Effector memory CD4-positive, alpha-beta T cell (primary cell): ENCODE results near the gene BAG2.

Experiments used
- DNase-seq, 3 donors: peaks; one replicate each; pipeline ENCODE4 v3.0.0-alpha.2; 2020
- H3K27ac ChIP-seq: 2 replicates; pipeline ENCODE4 v1.7.0; 2013; ENCODE audit warnings: mild to moderate bottlenecking, low read length, moderate library complexity; ENCODE audit not compliant: insufficient read depth, poor library complexity, severe bottlenecking
- H3K27me3 ChIP-seq: replicated peaks from 2 replicates; pipeline ENCODE4 v1.7.0; 2013; ENCODE audit warnings: mild to moderate bottlenecking, low read length; ENCODE audit not compliant: insufficient read depth, control insufficient read depth, poor library complexity, severe bottlenecking
- H3K36me3 ChIP-seq: 2 replicates; pipeline ENCODE4 v1.7.0; 2013; ENCODE audit warnings: mild to moderate bottlenecking, low read length, moderate library complexity; ENCODE audit not compliant: control insufficient read depth, insufficient read depth
- H3K4me1 ChIP-seq: 2 replicates; pipeline ENCODE4 v1.7.0; 2013; ENCODE audit warnings: low read length, mild to moderate bottlenecking; ENCODE audit not compliant: control insufficient read depth, insufficient read depth, poor library complexity, severe bottlenecking
- H3K4me3 ChIP-seq: 2 replicates; pipeline ENCODE4 v1.7.0; 2013; ENCODE audit warnings: low read length, low read depth, mild to moderate bottlenecking; ENCODE audit not compliant: insufficient read depth, poor library complexity, severe bottlenecking
- H3K9me3 ChIP-seq: 2 replicates; pipeline ENCODE4 v1.7.0; 2013; ENCODE audit warnings: mild to moderate bottlenecking, low read length, moderate library complexity; ENCODE audit not compliant: control insufficient read depth

BAG2 gene

GRCh38 chr6:57173886-57174510, 1.9 kb downstream of the BAG2 start:
- no peaks in the 10 kb centered on the region for H3K36me3 ChIP-seq
- H3K9me3 ChIP-seq: no peaks in the 10 kb centered on the region
- no peak overlapping the region for H3K4me3 ChIP-seq
- H3K27ac ChIP-seq: no peak overlapping the region
- no peaks in the 10 kb centered on the region for H3K27me3 ChIP-seq
- H3K4me1 ChIP-seq: peaks cover 5% of the 10 kb centered on the region
- DNase-seq: no peak

- Histone ChIP-seq H3K27me3 (no peaks in the 10 kb centered on the region), H3K4me3 (no peak overlapping the region), H3K4me1 (peaks cover 5% of the 10 kb centered on the region), H3K36me3 (no peaks in the 10 kb centered on the region), H3K27ac (no peak overlapping the region), H3K9me3 (no peaks in the 10 kb centered on the region)
- DNase-seq: no peak
Observed at GRCh38 chr6:57174511-57174907, 2.4 kb downstream of the BAG2 start.

GRCh38 chr6:57177545-57178265, 5.6 kb downstream of the BAG2 start:
- no peak overlapping the region for H3K27ac ChIP-seq
- H3K9me3 ChIP-seq: no peaks in the 10 kb centered on the region
- H3K4me1 ChIP-seq: peaks cover 5% of the 10 kb centered on the region
- no peaks in the 10 kb centered on the region for H3K27me3 ChIP-seq
- no peak for DNase-seq
- H3K36me3 ChIP-seq: peaks cover 4% of the 10 kb centered on the region
- no peak overlapping the region for H3K4me3 ChIP-seq

DNA sequence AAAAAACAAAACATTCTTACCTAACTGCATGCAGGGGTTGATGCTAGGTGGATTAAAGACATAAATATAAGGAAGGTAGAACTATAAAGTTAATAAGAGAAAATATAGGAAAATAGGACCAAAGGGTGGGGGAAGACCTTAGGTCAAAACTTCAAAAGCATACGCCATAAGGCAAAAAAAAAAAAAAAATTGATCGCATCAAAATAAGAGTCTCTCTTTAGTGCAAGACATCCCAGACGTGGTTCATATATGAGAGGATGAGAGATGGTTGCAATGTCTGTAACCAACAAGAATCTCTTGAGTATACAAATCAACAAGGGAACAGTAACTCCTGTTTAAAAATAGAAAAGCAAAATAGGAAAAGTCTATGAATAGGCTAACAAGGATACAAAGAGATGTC, 8.5 kb downstream of the BAG2 start:
- Histone ChIP-seq H3K4me3 (no peak overlapping the region), H3K27ac (no peak overlapping the region), H3K4me1 (no peaks in the 10 kb centered on the region), H3K9me3 (no peaks in the 10 kb centered on the region), H3K27me3 (no peaks in the 10 kb centered on the region), H3K36me3 (peaks cover 4% of the 10 kb centered on the region)
- DNase-seq: no peak

- H3K27me3 ChIP-seq: no peaks in the 10 kb centered on the region
- no peak overlapping the region for H3K4me3 ChIP-seq
- H3K4me1 ChIP-seq: no peaks in the 10 kb centered on the region
- no peaks in the 10 kb centered on the region for H3K9me3 ChIP-seq
- H3K36me3 ChIP-seq: peaks cover 4% of the 10 kb centered on the region
- DNase-seq: no peak
- no peak overlapping the region for H3K27ac ChIP-seq
Observed at GRCh38 chr6:57182017-57182432, 9.9 kb downstream of the BAG2 start.

DNA sequence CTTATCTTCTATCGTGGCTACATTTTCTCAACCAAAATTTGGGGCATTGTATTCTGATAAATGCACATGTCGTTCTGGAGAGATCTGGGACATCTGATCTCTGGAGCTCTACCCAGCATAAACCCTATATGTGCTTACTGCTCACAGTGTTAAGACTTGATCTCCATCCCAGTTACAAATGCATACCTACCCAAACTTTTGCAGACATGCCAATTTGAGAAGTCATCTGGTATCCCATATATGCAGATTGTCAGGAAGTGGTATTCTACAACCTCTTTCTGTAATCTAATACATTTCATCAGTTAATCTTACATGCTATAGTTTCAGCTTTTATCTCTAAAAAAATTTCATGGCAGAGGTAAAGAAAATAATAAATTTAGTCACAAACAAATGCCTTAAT, 11.2 kb downstream of the BAG2 start:
- peaks cover 4% of the 10 kb centered on the region for H3K36me3 ChIP-seq

GRCh38 chr6:57190140-57190539, 18.0 kb downstream of the BAG2 start:
- no peaks in the 10 kb centered on the region for H3K4me1 ChIP-seq
- H3K27ac ChIP-seq: no peak overlapping the region
- H3K9me3 ChIP-seq: no peaks in the 10 kb centered on the region
- no peak overlapping the region for H3K4me3 ChIP-seq
- H3K36me3 ChIP-seq: no peaks in the 10 kb centered on the region
- H3K27me3 ChIP-seq: no peaks in the 10 kb centered on the region
- no peak for DNase-seq

More for the DNA sequence above, 11.2 kb downstream of the BAG2 start:
- no peak overlapping the region for H3K4me3 ChIP-seq
- no peak overlapping the region for H3K27ac ChIP-seq
- H3K9me3 ChIP-seq: no peaks in the 10 kb centered on the region
- DNase-seq: no peak
- no peaks in the 10 kb centered on the region for H3K4me1 ChIP-seq
- H3K27me3 ChIP-seq: no peaks in the 10 kb centered on the region

- H3K36me3 ChIP-seq: no peaks in the 10 kb centered on the region
- H3K9me3 ChIP-seq: no peaks in the 10 kb centered on the region
- H3K4me3 ChIP-seq: no peak overlapping the region
- no peaks in the 10 kb centered on the region for H3K27me3 ChIP-seq
- no peak overlapping the region for H3K27ac ChIP-seq
- H3K4me1 ChIP-seq: no peaks in the 10 kb centered on the region
- DNase-seq: no peak
Observed at GRCh38 chr6:57193177-57193576, 21.1 kb downstream of the BAG2 start.

DNA sequence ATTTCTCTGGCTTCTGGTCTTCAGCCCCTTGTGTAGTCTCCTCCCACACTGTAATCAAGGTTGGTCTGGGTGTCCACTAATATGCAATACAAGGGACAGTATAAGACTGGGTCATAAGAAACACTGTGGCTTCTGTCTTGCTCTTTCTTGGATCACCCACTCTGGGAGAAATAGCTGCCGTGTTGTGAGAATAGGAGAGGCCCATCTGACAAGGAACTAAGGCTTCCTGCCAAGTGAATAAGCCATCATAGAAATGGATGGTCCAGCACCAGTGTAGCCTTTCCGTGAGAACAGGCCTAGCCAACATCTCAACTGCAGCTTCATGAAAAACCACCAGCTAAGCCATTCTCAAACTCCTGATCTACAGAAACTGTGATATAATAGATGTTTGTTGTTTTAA, 23.3 kb downstream of the BAG2 start:
- no peak overlapping the region for H3K4me3 ChIP-seq
- no peaks in the 10 kb centered on the region for H3K9me3 ChIP-seq
- H3K27me3 ChIP-seq: no peaks in the 10 kb centered on the region
- H3K4me1 ChIP-seq: no peaks in the 10 kb centered on the region
- no peak for DNase-seq
- no peak overlapping the region for H3K27ac ChIP-seq
- H3K36me3 ChIP-seq: no peaks in the 10 kb centered on the region

DNA sequence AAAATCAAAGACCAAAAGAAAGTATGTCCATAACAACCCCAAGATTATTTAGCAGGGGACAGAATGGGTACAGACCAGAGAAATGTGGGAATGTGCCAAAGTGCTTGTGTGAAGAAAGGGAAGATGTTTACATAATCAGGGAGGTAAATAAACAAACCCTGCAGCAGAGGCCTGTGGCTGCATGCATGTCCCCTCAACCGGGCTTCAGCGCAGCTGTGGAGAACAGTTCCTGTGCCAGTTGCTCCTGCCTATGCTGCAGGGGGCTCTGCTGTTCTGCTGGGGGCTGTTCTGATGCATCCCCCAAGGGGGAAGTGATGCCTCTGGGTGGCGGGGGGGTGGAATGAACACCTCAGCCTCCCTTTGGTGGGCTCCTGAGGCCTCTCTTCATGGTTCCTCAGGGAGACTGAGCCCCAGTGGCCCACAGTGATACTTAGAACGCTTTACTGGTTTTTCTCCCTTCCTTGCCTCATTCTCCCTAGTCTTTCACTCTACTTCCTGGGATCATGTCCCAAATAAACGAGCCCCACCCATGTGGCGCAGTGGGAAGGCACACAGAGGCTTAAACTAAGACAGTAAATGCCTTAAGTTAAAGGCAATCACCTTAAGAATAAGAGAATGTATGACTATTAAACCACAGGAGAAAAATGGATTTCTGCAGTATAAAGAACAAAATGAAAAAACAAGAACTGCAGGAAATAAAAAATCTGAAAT, 27.0 kb downstream of the BAG2 start:
- DNase-seq: no peak
- Histone ChIP-seq H3K4me1 (no peaks in the 10 kb centered on the region), H3K27ac (no peak overlapping the region), H3K27me3 (no peaks in the 10 kb centered on the region), H3K36me3 (no peaks in the 10 kb centered on the region), H3K4me3 (no peak overlapping the region), H3K9me3 (no peaks in the 10 kb centered on the region)
